Activated gamma-delta T cell treated with Interleukin-2 at 50 U/mL for 16 hours (primary cell): ENCODE measurements around the gene RUVBL2.

Experiments
- DNase-seq: peaks from one replicate; pipeline ENCODE4 v3.0.0-alpha.2; 2020

Gene RUVBL2

DNA sequence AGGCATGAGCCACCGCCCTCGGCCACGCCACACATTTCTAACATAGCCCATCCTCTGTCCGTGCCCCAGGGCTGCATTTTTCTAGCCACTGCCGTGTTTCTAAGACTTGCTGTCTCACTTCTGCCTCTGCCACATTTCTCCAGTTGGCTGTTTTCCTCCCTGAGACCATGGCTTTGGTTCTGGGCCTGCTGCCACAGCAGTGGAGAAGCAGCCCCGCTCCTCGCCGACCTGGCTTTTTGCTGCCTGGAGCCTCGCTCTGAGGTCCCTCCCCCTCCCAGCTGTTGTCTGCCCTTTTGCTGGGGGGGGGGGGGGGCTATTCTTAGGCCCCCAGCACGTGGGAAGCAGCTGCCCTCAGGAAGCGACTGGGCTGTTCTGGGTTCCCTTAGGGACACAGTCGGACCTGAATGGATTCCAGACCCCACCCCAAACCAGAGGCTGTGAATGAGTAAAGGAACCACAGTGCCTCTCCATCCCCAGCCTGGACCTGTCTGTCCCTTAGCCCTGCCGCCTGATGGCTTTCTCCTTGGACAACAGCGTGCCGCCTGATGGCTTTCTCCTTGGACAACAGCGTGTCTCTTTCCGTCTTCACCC, 3.9 kb upstream of the RUVBL2 start:
- DNase-seq = no peak

DNA sequence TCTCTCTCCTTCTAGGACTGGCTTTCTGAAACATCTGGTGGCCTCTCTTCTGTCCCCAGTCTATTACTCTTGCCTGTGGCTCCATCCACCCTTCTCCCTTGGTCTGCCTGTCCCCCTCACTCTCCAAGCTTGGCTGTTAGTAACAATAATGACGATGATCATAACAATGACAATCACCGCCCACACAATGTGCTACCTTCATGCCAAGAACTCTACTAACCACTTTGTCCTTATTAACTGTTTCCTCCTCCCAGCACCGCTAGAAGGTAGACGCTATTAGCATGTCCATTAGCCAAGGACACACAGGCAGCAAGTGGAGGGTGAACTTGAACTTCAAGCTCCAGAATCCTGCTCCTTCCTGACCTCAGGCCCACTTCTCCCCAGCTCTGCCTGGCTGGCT, 3.3 kb upstream of the RUVBL2 start:
- DNase-seq = no peak

DNA sequence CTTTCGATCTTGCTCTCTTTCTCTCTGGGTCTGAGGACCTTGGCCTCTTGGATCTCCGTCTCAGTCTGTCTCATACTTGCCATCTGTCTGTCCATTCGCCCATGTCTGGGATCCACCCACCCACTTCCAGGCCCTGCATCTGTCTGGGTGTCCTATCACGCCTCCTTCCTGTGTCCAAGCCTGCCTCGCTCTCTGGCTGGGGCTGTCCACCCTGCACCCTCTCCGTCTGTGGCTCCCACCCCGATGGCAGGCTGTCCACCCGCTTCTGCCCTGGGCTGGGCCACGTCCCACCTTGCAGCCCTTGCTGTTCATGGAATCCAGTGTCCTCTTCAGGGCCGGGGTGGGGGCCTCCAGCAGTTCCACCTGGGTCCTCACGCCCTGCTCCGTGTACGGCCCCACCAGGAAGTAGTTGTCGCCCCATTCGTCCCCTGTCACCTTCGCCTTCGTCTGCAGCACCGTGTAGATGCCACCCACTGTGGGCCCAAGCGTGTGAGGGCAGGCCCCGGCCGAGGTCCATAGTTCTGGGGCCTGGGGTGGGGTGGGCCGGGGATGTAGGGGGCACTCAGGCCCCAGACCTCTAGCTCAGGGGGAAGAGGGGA, 2.6 kb upstream of the RUVBL2 start:
- no peak for DNase-seq

DNA sequence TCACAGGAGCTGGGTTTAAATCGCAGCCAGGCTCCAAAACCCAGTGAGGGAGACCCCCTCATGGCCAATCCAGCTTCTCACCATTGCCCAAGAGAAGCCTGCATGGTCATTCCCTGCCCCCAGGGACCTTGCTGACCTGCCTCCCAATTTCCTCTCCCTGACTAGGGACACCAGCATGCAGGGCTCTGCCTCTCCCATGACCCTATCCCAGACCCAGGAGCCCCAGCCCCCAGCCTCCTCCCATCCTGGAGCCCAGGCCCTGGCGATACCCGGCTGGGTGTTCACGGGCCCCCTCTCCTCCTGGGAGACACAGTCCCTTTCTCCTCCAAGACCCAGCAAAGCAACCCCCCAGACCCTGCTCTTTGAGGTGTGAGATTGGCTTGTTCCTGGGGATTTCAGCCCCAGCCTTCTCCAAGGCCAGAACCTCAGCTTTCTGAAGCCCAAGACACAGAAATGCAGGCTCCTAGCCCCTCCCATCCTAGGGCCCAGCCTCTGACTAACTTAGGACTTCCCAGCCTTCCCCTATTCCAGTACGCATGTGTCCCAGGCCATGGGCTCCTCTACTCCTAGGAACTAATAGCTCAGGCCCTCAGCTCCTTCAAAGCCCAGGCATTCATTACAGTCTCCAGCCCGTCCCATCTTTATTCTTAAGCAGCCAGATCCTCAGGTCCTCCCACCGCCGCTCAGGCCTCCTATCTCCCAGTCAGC, 1.7 kb upstream of the RUVBL2 start:
- no peak for DNase-seq

DNA sequence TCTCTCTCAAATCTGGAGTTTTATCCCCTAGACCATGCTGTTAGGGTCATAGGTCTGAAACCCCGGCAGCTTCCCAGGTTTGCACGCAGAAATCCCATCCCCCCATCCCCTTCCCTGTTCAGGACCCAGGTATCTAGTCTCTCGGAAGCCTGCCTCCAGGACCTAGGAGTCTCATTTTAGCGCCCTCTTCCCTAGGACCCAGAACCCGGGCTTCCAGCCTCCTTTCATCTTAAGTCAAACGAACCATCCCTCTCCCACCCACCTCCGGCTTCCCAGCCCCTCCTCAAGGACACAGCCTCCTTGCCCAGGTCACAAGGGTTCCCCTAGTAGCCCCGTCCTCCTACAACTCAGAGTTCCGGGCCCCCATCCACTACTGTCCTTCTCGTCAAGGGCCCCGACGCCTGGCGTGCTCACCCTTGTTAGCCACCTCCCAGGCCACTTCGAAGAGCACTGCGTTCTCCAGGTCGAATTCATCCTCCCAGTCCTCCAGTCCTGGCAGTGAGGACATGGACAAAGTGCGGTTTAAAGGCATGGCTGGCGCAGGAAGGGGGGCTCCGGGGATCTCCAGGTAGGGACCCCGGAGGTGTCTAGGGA, 1.0 kb upstream of the RUVBL2 start:
- no peak for DNase-seq

DNA sequence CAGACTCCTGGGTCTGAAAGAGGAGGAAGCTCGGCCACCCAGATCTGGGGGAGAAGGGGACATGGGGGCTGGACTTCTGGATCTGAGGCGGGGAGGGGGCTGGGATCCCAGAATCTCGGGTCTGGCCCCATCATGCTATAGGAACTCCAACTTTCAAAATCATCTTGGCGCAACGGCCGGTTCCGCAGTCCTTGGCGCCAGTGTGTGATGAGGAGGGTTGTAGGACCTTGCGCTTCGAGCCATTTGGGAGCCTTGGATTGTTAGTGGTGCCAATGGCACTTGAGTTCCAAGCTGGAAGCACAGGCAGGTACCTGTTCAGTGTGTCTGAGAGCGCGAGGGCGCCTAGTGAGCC, 324 bp downstream of the RUVBL2 start:
- DNase-seq = no peak

DNA sequence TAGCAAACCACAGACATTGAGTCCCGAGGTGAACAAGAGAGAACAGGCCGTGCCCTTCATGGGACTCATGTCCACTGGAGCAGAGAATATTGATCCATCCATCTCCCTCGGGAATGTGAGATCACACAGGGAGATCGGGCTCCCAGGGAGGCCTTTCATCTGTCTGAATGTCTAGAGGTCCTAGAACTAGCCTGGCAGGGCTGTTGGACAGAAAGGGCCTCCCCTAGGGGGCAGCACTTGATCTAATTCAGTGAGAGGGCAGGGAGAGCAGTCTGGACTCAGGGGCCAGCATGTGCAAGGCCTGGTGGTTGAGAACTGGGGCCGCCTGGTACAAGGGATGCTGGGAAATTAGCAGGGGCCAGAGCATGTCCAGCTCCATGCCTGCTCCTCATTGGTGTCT, 4.3 kb downstream of the RUVBL2 start:
- peak; percentile 47 for DNase-seq

DNA sequence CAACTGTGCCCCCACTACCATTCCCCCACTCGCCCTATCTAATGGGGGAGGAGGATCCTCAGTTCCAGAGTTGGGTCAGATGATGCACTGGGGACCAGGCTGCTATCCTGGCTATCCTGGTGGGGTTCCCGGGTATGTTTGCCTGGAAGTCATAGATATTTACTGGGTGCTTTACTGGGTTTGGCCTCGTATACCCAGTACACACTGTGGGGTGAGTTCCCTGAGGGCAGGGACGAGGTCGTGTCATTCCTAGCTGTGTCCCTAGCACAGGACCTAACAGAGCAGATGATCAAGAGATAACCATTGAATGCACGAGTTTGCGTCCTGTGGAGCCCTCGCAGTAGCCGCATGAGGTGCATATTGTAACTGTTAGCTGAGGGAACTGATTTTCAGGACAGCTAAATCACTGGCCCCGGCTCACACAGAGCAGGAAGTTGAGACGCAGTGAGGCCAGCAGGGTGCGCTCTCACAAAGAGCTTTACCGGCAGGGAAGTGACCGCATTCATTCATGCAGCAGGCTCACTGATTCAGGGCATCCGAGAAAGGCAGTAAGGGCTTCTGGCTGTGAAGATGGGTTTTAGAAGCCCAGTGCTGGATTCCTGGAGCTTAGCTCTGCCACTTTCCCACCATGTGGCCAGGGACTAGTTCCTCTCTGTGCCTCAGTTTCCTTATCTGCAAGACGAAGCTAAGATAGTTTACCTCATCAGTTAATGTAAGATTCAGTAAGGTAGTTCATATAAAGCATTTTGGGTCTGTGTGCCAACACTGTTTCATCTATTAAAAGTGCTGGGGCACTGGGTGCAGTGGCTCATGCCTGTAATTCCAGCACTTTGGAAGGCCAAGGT, 6.0 kb downstream of the RUVBL2 start:
- DNase-seq = peak; percentile 69

DNA sequence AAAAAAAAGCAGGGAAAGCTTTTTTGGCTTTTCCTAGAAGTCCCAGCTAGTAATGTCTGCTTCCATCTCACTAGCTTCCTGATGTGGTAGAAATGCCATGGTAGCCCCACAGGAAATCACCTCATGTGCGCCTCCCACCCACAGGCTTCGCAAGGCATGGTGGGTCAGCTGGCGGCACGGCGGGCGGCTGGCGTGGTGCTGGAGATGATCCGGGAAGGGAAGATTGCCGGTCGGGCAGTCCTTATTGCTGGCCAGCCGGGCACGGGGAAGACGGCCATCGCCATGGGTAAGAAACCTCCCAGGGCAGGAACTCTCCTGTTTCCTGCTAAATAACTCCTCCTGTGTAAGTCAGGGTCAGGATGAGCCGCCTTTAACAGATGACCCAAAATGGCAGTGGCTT, 10.4 kb downstream of the RUVBL2 start:
- no peak for DNase-seq

DNA sequence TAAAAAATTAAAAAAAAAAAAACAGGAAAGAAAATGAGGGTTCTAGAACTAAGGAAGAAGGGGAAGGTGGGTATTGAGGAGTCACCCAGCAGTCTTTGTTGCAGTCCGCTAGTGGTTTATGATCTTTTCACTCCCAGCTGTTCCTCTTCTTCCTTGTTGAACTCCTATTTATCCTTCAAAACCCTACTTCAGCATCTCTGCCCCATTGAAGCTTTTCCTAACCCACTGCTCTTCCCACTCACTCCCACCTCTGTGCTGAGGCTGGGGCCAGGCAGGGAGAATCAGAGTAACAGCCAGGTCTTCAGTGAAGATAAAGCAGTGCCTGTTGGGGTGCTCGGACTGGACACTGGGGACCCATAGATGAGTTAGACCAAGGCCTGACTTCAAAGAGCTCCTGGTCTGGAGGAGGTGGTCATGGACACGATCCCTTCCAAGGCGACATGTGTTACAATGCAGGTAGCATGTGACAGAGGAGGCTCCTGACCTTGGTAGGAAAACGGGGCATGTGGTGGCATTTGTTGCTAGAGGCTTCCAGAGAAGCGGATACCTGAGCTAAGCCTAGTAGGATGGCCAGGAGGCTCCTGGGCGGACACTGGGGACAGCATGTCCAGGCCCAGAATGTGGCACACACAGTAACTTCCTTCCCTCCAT, 11.4 kb downstream of the RUVBL2 start:
- no peak for DNase-seq

DNA sequence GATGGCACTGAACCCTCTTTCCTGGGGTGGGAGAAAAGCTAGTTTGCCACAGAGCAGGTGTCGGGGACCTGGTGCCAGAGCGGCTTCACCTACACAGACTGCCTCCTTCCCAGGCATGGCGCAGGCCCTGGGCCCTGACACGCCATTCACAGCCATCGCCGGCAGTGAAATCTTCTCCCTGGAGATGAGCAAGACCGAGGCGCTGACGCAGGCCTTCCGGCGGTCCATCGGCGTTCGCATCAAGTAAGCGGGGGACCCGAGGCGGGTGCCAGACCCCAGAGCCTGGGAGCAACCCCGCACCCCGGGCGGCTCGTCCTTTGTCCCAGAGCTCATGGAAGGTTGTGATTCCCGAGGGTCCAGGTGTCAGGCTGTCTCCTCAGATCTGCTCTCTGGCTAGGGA, 13.2 kb downstream of the RUVBL2 start:
- no peak for DNase-seq

DNA sequence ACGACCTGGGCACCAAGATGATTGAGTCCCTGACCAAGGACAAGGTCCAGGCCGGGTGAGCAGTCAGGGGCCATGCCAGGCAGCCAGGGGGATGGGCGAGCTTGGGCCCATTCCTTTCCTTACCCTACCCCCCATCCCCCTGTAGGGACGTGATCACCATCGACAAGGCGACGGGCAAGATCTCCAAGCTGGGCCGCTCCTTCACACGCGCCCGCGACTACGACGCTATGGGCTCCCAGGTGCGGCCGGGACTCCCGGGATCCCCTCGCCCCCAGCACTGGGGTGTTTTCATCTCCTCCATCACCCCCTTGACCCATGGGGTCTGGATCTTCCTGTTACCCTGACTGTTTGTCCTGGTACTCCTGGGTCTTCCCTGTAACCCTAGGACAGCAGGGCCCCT, 16.1 kb downstream of the RUVBL2 start:
- no peak for DNase-seq

DNA sequence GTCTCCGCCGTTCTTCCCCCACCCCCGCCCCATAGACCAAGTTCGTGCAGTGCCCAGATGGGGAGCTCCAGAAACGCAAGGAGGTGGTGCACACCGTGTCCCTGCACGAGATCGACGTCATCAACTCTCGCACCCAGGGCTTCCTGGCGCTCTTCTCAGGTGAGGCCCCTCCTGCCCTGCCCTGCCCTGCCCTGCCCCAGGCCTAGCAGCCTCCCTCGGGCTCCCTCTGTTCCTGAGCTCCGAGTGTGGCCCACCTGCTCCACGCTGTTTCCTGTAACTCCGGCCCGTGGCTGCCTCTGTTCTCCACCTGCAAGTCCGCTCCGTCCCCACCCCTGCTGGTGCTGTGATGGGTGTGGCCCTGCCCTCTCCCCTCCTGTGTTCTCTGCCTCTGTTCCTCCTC, 16.8 kb downstream of the RUVBL2 start:
- DNase-seq = no peak

DNA sequence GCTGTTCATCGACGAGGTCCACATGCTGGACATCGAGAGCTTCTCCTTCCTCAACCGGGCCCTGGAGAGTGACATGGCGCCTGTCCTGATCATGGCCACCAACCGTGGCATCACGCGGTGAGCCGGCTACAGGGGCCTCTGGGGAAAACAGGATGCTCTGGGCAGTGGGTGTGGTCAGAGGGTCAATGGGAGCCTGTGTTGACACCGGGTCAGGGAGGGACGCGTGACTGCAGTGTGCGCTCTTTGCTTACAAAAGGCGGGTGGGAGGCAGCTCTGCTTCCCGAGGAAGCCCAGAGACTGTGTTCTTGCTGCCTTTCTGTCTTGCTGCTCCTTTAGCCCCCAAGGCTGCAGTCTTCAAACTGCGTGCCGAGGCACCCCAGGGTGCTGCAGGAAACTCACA, 17.5 kb downstream of the RUVBL2 start:
- no peak for DNase-seq

DNA sequence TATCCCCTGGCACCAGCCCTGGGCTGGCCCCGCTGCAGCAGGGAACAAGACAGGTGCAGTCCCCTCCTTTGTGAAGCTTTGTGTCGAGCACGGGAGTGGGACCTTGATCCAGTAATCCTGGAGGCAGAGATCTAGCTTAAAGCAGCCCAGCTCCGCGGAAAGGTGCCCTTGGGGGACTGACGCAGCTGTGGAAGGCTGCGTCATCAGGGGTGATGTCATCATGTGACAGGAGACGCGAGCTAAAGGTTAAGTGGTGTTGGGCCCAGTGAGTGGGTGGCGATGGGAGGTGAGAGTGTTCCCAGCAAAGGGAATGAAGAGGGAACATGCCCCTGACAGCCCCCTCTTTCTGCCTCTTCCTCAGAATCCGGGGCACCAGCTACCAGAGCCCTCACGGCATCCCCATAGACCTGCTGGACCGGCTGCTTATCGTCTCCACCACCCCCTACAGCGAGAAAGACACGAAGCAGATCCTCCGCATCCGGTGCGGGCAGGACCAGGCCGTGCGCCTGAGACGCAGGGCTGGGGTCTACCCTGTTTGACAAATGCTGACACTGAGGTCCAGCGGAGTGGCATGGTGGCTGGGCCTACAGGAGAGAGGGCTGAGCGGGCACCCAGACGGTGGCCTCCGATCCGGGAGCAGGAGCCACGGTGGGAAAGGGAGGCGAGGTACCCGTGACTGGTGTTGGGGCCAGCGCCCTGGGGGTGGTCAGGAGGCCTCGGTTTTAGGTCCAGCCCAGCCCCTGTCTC, 20.6 kb downstream of the RUVBL2 start:
- no peak for DNase-seq

DNA sequence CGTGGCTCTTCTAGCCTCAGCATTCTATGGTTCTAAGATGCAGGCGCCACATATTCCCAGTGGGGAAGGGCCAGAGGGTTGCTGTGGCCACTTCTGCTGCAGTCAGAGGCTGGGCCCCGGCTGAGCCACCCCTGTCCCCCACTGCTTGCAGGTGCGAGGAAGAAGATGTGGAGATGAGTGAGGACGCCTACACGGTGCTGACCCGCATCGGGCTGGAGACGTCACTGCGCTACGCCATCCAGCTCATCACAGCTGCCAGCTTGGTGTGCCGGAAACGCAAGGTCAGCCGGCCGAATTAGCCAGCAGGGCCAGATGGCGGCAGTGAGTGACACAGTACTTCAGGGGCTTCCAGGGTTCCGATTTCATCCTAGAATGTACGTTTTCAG, 21.2 kb downstream of the RUVBL2 start:
- DNase-seq = no peak

DNA sequence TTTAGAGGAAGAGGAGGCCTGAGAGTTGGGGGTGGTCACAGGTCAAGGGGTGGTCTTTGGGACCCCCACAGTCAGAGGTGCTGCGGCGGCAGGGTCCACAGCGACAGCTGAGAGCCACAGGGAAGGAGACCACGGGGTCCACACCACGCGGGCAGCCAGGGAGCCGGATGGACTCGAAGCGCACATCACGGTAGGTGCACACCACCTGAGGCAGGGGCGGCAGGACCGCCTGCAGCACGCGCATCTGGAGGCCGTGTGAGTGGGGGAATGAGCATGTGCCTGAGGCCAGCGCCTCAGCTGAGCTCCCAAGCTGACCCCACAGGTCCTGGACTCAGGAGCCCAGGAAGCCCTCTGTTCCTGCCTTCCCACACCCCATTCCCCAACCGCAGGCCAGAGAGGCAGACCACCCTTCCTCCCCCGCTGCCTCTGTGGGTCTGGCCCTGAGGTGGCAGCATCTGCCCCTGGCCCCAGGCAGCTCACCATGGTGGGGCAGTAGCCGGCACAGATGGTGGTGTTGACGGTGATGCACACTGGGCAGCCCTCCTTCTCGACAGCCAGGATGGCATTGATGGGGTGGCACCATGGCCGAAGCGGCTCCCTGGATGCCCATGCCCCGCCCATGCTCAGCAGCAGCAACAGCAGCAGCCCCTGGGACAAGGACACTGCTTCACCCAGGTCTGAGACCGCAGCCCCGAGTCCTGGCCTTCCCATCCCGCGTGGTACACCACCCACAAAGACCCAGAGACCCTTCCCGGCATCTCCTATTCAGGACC, 22.6 kb downstream of the RUVBL2 start:
- DNase-seq = no peak

DNA sequence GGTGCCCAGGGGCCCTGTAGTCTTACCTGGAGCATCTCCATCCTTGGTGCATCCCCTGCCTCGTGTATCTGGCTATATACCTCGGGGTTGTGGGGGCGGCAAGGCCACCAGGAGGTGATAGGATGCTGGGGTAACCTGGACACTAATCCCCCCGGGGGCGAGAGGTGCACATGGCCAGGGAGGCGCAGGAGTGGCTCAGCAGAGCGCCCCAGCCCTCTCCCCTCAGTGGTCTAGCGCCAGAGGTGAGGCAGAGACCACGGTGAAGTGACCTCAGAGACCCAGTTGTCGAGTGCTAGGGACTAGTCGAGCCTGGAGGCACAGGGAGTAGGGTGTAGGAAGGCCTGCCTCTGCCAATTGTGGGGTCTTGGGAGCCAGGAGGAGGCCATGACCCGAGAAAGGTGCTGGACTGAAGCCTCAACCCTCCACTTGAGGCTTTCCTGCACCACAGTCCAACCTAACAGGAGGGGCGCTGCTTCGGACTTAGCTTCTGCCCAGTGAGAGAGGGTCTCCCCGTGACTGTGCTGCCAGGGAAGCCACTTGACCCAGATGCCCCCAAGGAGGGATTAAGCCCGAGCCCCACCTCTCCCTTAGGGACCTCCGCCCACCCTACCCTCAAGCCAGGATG, 23.5 kb downstream of the RUVBL2 start, which contains the start of gene LHB:
Gene LHB, minus strand, starts transcription at position 51 of the 625 bp plus-strand sequence. Its CDS starts 10 bp downstream, at position 41.
- no peak for DNase-seq

DNA sequence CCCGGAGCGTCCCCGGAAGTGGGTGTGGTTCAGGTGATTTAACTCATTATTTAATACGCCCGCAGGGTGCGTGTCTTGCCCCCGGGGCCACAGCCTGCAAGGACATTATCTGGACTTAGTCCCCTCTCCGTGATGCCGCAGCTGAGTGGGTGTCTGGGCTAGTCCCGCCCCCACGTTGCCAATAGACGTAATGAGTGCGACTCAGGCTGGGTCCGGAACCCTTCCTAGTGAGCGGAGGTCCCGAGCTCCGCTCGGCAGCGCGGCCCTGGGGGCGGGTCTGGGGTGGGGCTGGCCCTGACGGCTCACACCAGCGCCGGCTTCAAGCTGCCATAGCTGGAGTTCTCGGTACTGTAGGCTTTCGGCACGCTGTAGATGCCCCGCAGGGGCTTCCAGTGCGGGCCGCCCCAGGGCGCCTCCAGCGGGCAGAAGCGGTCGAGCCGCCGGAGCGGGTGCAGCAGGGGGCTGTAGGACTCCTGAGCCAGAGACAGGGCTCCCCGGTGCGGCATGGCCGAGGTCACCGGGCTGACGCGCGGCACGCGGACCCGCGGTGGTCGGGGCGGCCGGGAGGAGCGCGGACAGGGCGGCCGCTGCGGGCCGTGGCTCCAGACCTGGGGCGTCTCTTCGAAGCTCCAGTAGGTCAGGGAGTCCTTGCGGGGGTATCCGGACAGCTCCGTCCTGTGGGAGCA, 24.1 kb downstream of the RUVBL2 start:
- peak; percentile 64 for DNase-seq
